ENCODE data around the gene LRRC43.

GRCh38 chr12:122189626-122190475, 6.9 kb downstream of the LRRC43 start:
- TF ChIP-seq TAF1 (IDR thresholded peaks at IDR 0.05; ENCODE audit: borderline replicate concordance, low read depth, low read length): no peak
- no peak for TF ChIP-seq POLR2AphosphoS5 (IDR thresholded peaks at IDR 0.05; ENCODE audit: low read depth, low read length)

All from GM12892 (cell line).